Upper lobe of left lung (tissue), 6 donors: ENCODE results near the gene FOXP2. TPM values are rescaled to one million over a fixed set of nuclear protein-coding genes. Genes with fewer than 3 reads are reported as not detected.

Experiments used
- ATAC-seq, 2 donors: fragments of 200-7000 bp; cut with Tn5 transposase; one replicate each; pipeline ENCODE4 v1.9.1; 2022; ENCODE audit warnings: mild to moderate bottlenecking in 2 of 2, moderate library complexity in 2 of 2; ENCODE audit not compliant: low FRiP score in 2 of 2
- DNase-seq, 2 donors: peaks; one replicate each; pipeline ENCODE4 v3.0.0-alpha.2; 2019 to 2020
- H3K27ac ChIP-seq, 4 donors: fragments of 200-600 bp; sonication (generic); one replicate each; pipeline ENCODE4 v1.5.1; 2016 to 2019
- H3K27me3 ChIP-seq, 4 donors: fragments of 200-600 bp; sonication (generic); one replicate each; pipeline ENCODE4 v1.5.1; 2017 to 2019
- H3K36me3 ChIP-seq, 4 donors: fragments of 200-600 bp; sonication (generic); one replicate each; pipeline ENCODE4 v1.5.1; 2016 to 2019
- H3K4me1 ChIP-seq, 4 donors: fragments of 200-600 bp; sonication (generic); one replicate each; pipeline ENCODE4 v1.5.1; 2018 to 2019
- H3K4me3 ChIP-seq, 4 donors: fragments of 200-600 bp; sonication (generic); one replicate each; pipeline ENCODE4 v1.5.1; 2017 to 2019; ENCODE audit warnings: mild to moderate bottlenecking in 2 of 4, moderate library complexity in 1 of 4
- H3K9me3 ChIP-seq, 4 donors: fragments of 200-600 bp; sonication (generic); one replicate each; pipeline ENCODE4 v1.5.1; 2018 to 2019
- EP300 ChIP-seq, 4 donors: sonication (generic); formaldehyde crosslinking; IDR thresholded peaks; one replicate each; pipeline ENCODE4 v1.5.1; 2017; ENCODE audit warnings: antibody characterized with exemption in 4 of 4, control low read depth in 2 of 4
- POLR2A ChIP-seq, 4 donors: fragments of 450-650 bp; IDR thresholded peaks; one replicate each; pipeline ENCODE4 v1.5.1; 2016 to 2017; ENCODE audit warnings: antibody characterized with exemption in 4 of 4, mild to moderate bottlenecking in 2 of 4
- POLR2AphosphoS5 ChIP-seq, 2 donors: sonication (generic); formaldehyde crosslinking; IDR thresholded peaks; one replicate each; pipeline ENCODE4 v1.5.1; 2017; ENCODE audit warnings: antibody characterized with exemption in 2 of 2
- WGBS, 2 donors: methylation state at CpG; one replicate each; pipeline ENCODE4 v1.1.5; 2017 to 2018; 5-methylcytosine and 5-hydroxymethylcytosine counted together
- total RNA-seq, 6 donors: library from RNA; depleted of rRNA in 4 of 6; stranded (reverse); fragments of >200 nt in 4 of 6; gene quantifications; one replicate each; pipeline versions ENCODE4 v1.1.0 to v1.2.1, GENCODE V29; 2016 to 2021
- TF ChIP-seq, protein P1 (sequence below), 6 experiments: fragments of 450-650 bp in 4 of 6; fragments of 200-600 bp in 2 of 6; sonication (generic) in 2 of 6; IDR thresholded peaks; one replicate each; pipeline ENCODE4 v1.5.1; 2016 to 2019; ENCODE audit warnings: antibody characterized with exemption in 6 of 6
- donor health status: DM: no; HTN: no; CAD: no; lungs with moderate emphysema.
- donor health status: DM: no; HTN: yes; CAD: no; lungs with severe emphysema.

FOXP2 gene
- total RNA-seq, 6 donors from 2014 or later = 3.4 to 24.1 (median 7.3) TPM

DNA sequence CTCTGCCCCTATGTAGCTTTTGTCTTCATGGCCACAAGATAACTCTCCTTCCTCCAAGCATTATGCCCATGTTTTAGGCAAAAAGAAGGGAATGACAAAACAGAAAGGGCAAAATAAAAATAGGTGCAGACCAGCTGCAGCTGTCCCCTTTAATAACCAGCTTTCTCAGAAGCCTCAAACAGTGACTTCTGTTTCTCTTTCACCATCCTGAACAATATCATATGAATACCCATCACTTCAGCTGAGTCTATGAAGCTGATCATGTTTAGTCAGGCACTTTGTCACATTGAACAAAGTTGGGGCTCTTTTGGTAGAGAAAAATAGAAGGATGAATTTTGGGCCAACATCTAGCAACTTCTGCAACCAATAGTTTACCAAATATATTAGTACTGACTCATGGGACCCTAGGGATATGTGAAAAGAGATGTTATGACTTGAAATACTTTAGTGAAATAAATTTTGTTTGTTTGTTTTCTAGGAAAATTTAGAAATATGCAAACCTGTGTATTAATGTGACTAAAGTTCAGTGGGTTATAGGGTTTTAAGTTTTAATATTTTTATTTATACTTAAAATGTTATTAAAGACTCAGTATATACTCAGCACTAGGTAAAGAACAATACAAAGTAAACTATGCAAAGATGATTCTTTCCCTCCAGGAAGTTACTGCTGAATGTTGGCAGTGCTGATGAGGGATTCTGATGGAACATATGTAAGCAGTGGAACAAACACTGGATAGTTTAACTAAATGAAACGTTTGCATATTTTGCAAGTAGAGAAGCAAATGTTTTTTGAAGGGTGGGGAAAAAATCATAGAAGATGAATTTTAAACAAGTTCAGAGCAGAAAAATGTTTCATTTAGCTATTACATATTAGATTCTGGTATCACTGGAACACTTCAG lies 133.7 kb downstream of the FOXP2 start:
- no peaks in the 10 kb centered on the region for H3K36me3 ChIP-seq
- no peaks in the 10 kb centered on the region for H3K4me1 ChIP-seq
- DNase-seq (no peak), ATAC-seq (no peak)
- no peaks in the 10 kb centered on the region for H3K9me3 ChIP-seq
- H3K27ac ChIP-seq = no peak overlapping the region
- H3K27me3 ChIP-seq = no peaks in the 10 kb centered on the region
- no peak for TF ChIP-seq EP300 (IDR thresholded peaks at IDR 0.05)
- TF ChIP-seq, protein P1, sequence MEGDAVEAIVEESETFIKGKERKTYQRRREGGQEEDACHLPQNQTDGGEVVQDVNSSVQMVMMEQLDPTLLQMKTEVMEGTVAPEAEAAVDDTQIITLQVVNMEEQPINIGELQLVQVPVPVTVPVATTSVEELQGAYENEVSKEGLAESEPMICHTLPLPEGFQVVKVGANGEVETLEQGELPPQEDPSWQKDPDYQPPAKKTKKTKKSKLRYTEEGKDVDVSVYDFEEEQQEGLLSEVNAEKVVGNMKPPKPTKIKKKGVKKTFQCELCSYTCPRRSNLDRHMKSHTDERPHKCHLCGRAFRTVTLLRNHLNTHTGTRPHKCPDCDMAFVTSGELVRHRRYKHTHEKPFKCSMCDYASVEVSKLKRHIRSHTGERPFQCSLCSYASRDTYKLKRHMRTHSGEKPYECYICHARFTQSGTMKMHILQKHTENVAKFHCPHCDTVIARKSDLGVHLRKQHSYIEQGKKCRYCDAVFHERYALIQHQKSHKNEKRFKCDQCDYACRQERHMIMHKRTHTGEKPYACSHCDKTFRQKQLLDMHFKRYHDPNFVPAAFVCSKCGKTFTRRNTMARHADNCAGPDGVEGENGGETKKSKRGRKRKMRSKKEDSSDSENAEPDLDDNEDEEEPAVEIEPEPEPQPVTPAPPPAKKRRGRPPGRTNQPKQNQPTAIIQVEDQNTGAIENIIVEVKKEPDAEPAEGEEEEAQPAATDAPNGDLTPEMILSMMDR (IDR thresholded peaks at IDR 0.05) = no peak
- no peak overlapping the region for H3K4me3 ChIP-seq
- WGBS, 2 donors = 23 to 27% methylated on average over 1 of the region's 1 CpG

DNA sequence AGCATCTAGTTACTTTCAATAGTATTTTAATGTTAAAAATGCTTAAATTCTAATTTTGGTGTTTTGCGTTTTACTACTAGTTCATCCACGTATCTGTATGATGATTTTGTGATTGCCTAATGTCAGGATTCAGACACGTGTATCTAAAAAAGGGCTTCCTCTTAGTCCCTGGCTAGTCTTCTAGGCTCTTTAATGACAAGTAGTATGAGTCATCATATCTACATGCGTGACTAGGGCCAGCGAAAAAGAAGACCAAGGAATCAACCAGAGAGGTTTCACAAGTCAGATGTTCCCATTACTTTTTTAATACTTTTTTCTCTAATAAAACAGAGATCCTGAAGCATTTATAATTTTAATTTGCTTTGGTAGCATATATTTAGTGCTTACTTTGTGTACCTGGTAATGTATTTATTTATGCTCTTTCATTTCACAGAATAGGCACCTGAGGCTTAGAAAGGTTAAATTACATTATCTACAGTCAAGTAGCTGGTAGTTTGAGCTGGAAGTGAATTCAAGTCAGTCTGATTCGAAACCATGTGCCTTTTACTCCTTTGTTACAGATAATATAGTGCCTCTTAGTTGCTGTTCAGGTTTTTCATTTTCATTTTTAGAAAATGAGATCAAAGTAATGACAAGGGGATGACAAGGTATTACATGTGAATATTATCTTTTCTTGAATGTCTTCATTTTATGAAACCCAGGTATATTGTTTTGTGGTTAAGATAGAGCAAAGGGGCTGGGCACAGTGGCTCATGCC lies 140.3 kb downstream of the FOXP2 start:
- Histone ChIP-seq H3K27me3 (no peaks in the 10 kb centered on the region), H3K4me1 (no peaks in the 10 kb centered on the region), H3K27ac (no peak overlapping the region), H3K36me3 (no peaks in the 10 kb centered on the region), H3K9me3 (no peaks in the 10 kb centered on the region), H3K4me3 (no peak overlapping the region)
- DNase-seq (no peak), ATAC-seq (no peak)
- WGBS, 2 donors = 69 to 73% methylated on average over 6 of the region's 6 CpGs
- TF ChIP-seq EP300 (IDR thresholded peaks at IDR 0.05) (no peak), POLR2AphosphoS5 (IDR thresholded peaks at IDR 0.05) (no peak), POLR2A (IDR thresholded peaks at IDR 0.05) (no peak)
- TF ChIP-seq, protein P1 (IDR thresholded peaks at IDR 0.05) = no peak

DNA sequence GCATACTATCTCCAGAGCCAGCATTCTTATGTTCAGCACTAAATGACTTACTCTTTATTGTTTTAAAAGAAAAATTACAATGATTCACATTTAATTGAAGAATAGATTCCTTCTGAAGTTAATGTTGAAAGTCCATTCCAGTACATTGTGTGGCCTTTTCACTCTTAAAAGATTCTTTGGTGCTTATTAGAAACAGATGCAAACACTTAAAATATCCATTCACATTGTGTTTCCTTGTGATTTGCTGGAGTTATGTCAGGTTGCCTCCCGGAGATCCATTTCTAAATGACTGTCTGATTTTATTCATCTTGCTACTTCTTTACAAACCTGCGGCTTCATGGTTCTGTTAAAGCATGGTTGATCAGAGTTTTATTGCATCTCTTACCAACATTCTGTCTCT lies 152.8 kb downstream of the FOXP2 start:
- TF ChIP-seq EP300 (IDR thresholded peaks at IDR 0.05) (no peak), POLR2AphosphoS5 (IDR thresholded peaks at IDR 0.05) (no peak), POLR2A (IDR thresholded peaks at IDR 0.05) (no peak)
- TF ChIP-seq, protein P1 (IDR thresholded peaks at IDR 0.05) = no peak

DNA sequence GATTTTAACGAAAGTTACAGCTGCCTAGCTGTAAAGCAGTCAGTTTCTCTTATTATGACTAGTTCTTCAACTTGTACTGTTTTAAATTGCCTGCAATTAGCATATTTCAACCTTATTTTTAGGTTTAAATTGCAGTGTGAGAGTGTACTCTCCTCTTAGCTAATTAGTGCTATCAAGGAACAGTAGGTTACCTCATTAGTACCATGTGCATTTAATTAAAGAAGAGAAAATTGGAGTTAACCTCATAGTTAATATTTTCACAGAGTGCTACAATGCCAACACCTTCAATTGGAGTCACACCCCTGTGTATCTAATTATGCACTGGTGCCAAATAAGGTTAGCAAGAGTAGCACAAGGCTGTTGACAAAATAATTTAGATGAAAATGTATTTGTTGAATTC lies 154.6 kb downstream of the FOXP2 start:
- DNase-seq (no peak), ATAC-seq (no peak)
- no peak overlapping the region for H3K27ac ChIP-seq
- H3K9me3 ChIP-seq = no peaks in the 10 kb centered on the region
- no peaks in the 10 kb centered on the region for H3K4me1 ChIP-seq
- no peaks in the 10 kb centered on the region for H3K36me3 ChIP-seq
- H3K27me3 ChIP-seq = no peaks in the 10 kb centered on the region
- H3K4me3 ChIP-seq = no peak overlapping the region
- 94 to 97% methylated on average over 1 of the region's 1 CpG for WGBS, 2 donors
- TF ChIP-seq, protein P1 (IDR thresholded peaks at IDR 0.05) = no peak
- no peak for TF ChIP-seq POLR2AphosphoS5 (IDR thresholded peaks at IDR 0.05)

More for the DNA sequence above, 152.8 kb downstream of the FOXP2 start:
- no peak for DNase-seq
- Histone ChIP-seq H3K4me1 (no peaks in the 10 kb centered on the region), H3K9me3 (no peaks in the 10 kb centered on the region), H3K27ac (no peak overlapping the region), H3K4me3 (no peak overlapping the region), H3K36me3 (no peaks in the 10 kb centered on the region), H3K27me3 (no peaks in the 10 kb centered on the region)
- ATAC-seq = no peak
- WGBS, 2 donors = 93 to 94% methylated on average over 2 of the region's 2 CpGs
